Stimulated activated CD8-positive, alpha-beta memory T cell treated with anti-CD3 and anti-CD28 coated beads, Interleukin-4, amount 100 ng/mL, for 24 hours (primary cell): ENCODE results near the gene ITPR1.

Experiments
- DNase-seq: peaks from one replicate; pipeline ENCODE4 v3.0.0-alpha.2; 2020; ENCODE audit warnings: low read depth

ITPR1 gene

GRCh38 chr3:4686619-4687018 lies 193.5 kb downstream of the ITPR1 start:
- no peak for DNase-seq

- no peak for DNase-seq
Observed at GRCh38 chr3:4687167-4687566, 194.0 kb downstream of the ITPR1 start.

- no peak for DNase-seq
Observed at GRCh38 chr3:4687596-4687995, 194.4 kb downstream of the ITPR1 start.

DNA sequence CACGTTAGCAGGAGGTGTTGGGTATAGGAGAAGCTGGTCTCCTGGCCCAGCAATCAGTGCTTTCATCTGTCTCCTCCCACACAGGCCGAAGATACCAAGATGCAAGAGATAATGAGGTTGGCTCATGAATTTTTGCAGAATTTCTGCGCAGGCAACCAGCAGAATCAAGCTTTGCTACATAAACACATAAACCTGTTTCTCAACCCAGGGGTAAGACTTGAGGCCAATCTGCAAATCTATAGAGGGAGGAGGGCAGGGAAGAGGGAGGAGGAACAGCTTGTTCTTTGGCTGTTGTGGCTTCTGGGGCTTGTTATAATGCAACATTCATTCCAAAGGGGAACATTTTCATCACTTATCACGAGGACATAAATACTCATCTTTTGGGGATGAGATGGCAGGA lies 195.3 kb downstream of the ITPR1 start:
- DNase-seq = no peak

DNA sequence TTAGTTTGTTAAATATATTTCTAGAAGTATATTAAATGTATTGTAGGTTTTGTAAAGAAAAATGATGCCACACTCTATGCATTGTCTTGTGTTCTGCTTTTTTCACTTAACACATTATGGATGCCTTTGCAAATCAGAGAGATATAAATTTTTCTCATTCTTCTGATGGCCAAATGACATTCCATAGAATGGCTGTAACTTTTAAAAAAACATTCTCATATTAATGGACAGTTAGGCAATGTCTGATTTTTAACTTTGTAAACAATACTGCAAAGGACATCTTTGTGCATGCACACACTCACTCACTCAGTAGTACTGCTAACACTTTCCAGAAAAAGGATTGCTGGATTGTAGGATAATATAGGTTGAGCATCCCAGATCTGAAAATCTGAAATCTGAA lies 195.9 kb downstream of the ITPR1 start:
- no peak for DNase-seq

DNA sequence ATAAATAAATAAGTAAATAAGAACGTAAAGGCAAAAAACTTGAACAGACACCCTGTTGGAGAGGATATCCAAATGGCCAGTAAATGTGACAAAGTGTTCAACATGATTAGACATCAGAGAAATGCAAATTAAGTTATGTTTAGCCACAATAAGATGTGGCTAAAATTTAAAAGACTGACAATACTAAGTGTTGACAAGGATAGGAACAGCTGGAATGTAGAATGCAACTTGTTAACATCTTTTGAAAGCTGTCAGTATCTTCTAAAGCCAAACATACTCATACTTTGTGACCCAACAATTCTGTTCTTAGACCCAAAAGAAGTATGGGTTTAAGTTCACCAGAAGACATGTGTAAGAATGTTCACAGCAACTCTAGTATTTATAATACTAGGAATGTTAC lies 197.1 kb downstream of the ITPR1 start:
- DNase-seq = no peak

GRCh38 chr3:4693620-4694019 lies 200.5 kb downstream of the ITPR1 start:
- DNase-seq = no peak

GRCh38 chr3:4695846-4696245 lies 202.7 kb downstream of the ITPR1 start:
- DNase-seq = no peak

- DNase-seq = no peak
Observed at GRCh38 chr3:4696266-4696665, 203.1 kb downstream of the ITPR1 start.

GRCh38 chr3:4698125-4698821 lies 205.1 kb downstream of the ITPR1 start:
- DNase-seq = no peak

GRCh38 chr3:4703054-4703480 lies 209.9 kb downstream of the ITPR1 start:
- no peak for DNase-seq

DNA sequence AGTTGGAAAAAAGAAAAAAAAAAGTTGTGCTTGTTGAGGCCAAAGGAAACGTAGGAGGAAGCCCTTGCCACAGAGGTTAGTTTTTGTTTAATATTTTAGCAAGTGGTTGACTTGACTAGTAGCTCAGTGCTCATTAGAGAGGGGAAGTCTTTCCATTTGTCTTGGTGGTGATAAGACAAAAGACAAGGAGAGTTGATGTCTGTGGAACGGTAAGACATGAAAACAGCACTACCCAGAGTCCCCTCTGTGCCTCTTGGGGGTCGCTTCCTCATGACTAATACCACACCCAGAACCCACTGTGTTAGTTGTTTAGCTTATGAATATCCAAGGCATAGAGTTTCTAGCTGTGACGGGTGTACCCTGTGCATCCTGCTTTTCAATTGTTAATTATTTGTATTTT lies 211.4 kb downstream of the ITPR1 start:
- no peak for DNase-seq

DNA sequence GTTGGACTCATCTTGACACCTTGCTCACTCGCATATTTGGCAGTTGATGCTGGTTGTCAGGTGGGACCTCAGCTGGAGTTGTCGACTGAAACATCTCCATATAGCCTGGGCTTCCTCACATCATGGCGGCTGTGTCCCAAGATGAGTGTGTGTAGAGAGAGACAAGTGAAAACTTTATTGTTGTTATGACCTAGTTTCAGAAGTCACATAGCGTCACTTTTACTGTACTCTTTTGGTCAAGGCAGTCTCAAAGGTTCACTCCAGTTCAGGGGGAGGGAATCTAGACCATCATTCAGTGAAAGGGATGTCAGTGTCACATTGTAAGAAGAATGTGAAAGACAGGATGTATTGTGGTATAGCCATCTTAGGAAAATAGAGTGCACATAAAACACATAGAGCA lies 214.2 kb downstream of the ITPR1 start:
- DNase-seq = no peak

DNA sequence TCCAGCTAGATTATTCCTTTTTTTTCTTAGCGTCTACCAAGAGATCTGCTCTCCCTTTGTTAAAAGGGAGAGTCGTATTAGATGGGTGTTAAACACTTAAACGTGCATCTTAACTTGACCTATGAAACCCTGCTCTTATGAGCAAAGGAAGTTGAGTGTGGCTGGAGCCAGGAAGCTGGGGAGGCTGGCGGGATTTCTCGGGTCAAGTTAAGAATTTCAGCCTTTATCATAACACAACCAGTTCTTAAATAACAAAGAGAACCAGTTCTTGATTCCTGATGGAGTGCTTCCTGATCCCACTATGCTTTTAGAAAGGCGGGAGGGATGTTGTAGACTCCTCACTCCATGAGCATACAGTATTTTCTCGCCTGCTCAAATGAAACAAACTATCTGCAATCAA lies 215.1 kb downstream of the ITPR1 start:
- DNase-seq = no peak

- DNase-seq = no peak
Observed at GRCh38 chr3:4709341-4709740, 216.2 kb downstream of the ITPR1 start.

DNA sequence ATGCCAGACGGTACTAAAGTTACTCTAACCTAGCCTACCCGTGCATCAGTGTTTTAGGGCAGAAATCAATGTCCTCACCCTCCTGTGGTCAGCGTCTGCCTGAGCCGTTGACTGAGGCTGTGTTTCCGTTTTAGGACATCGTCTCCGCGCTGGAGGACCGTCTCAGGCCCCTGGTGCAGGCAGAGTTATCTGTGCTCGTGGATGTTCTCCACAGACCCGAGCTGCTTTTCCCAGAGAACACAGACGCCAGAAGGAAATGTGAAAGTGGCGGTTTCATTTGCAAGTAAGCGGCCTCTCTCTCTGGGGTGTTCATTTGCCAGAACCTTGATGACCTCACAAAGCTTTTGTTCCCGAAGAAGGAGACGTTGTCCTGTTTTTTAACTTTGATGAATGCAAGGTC lies 217.0 kb downstream of the ITPR1 start:
- no peak for DNase-seq

DNA sequence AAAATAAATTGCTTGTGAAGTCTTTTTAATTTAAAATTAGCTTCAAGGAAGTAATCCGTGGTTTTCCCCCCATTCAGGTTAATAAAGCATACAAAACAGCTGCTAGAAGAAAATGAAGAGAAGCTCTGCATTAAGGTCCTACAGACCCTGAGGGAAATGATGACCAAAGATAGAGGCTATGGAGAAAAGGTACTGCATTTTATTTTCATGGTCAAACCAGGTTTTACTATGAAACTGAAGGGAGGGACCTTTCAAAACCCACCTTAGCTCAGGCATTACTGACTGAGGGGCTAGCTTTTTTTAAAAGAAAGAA lies 218.5 kb downstream of the ITPR1 start:
- no peak for DNase-seq

- no peak for DNase-seq
Observed at GRCh38 chr3:4712109-4712508, 219.0 kb downstream of the ITPR1 start.

DNA sequence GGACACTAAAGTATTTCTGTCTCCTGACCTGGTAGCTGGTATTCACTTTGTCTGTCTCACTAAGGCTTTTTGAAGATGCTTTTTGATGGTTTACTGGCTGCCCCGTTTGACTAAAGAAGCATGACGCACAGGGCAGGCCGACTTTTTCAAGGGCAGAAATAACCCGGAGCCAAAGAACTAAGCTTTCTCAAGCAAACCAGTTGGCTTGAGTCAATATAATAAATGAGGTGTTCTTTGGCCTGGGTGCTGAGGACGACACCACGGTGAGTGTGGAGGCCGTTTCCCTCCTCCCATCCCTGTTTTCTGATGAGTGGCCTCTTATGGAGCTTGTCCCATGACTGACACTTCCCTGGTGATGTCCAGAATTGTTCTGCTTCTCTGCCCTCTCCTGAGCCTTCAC lies 220.9 kb downstream of the ITPR1 start:
- no peak for DNase-seq

GRCh38 chr3:4716266-4716665 lies 223.1 kb downstream of the ITPR1 start:
- DNase-seq = no peak

- DNase-seq = no peak
Observed at GRCh38 chr3:4716706-4717362, 223.7 kb downstream of the ITPR1 start.

DNA sequence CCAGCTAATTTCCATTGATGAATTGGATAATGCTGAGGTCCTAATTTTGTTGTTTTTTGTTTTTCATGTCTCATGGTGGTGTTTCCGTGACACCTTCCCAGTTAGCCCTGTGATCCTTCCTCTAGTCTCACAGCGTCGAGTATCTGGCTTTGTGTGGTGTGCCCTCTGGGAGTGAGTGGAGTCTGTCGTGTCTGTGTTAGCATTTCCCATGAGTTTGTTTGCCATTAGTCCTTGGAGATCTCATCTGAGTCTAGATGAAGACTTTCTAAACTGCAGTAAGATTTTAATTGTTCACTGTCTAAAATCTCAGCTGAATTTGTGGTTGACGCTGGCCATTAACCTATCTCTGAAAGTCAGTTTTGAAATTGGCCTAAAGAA lies 224.2 kb downstream of the ITPR1 start:
- DNase-seq = no peak

- DNase-seq = no peak
Observed at GRCh38 chr3:4718179-4718736, 225.1 kb downstream of the ITPR1 start.

GRCh38 chr3:4719046-4719501 lies 225.9 kb downstream of the ITPR1 start:
- no peak for DNase-seq
